ENCODE measurements around the gene PER3.

PER3 gene

DNA sequence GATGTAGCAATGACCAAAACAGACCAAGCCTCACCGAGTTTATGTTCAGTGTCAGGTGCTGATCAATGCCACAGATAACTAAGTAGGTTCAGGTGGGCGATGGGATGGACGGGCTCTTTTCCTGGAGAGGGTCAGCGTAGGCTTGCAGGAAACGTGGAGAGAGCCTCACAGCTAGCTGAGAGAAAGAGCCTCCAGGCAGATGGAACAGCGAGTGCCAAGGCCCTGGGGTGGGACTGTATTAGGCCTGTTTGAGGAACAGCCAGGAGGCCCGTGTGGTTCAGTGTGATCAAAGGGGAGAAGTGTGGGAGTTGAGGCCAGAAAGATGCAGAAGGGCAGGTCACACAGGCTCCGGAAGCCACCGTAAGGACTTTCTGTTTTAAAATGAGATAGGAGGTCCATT lies 76.0 kb downstream of the PER3 start:
- TF ChIP-seq, protein P1, sequence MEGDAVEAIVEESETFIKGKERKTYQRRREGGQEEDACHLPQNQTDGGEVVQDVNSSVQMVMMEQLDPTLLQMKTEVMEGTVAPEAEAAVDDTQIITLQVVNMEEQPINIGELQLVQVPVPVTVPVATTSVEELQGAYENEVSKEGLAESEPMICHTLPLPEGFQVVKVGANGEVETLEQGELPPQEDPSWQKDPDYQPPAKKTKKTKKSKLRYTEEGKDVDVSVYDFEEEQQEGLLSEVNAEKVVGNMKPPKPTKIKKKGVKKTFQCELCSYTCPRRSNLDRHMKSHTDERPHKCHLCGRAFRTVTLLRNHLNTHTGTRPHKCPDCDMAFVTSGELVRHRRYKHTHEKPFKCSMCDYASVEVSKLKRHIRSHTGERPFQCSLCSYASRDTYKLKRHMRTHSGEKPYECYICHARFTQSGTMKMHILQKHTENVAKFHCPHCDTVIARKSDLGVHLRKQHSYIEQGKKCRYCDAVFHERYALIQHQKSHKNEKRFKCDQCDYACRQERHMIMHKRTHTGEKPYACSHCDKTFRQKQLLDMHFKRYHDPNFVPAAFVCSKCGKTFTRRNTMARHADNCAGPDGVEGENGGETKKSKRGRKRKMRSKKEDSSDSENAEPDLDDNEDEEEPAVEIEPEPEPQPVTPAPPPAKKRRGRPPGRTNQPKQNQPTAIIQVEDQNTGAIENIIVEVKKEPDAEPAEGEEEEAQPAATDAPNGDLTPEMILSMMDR (IDR thresholded peaks at IDR 0.05; ENCODE audit: extremely low read depth, missing control alignments) = no peak
- DNase-seq (ENCODE audit: low spot score) = no peak

DNA sequence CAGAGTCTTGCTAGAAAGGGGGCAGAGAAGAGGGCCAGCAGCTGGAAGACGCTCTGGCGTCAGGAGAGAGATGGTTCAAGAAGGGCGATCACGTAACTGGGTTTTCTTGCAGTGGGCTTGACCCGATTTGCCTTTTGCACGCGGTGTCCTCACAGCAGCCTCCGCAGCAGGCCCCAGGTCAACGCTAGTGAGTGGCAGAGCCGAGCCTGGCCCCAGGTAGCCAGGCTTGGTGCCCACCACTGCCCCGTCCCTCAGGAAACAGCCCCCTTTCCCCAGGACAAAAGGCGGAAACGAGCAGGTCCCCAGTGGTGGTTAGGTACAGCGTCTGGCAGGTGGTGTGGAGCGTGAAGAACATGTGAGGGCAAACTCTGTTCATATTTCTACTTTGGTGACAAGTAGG lies 77.4 kb downstream of the PER3 start:
- TF ChIP-seq, protein P1 (IDR thresholded peaks at IDR 0.05; ENCODE audit: extremely low read depth, missing control alignments) = no peak
- DNase-seq (ENCODE audit: low spot score) = no peak

DNA sequence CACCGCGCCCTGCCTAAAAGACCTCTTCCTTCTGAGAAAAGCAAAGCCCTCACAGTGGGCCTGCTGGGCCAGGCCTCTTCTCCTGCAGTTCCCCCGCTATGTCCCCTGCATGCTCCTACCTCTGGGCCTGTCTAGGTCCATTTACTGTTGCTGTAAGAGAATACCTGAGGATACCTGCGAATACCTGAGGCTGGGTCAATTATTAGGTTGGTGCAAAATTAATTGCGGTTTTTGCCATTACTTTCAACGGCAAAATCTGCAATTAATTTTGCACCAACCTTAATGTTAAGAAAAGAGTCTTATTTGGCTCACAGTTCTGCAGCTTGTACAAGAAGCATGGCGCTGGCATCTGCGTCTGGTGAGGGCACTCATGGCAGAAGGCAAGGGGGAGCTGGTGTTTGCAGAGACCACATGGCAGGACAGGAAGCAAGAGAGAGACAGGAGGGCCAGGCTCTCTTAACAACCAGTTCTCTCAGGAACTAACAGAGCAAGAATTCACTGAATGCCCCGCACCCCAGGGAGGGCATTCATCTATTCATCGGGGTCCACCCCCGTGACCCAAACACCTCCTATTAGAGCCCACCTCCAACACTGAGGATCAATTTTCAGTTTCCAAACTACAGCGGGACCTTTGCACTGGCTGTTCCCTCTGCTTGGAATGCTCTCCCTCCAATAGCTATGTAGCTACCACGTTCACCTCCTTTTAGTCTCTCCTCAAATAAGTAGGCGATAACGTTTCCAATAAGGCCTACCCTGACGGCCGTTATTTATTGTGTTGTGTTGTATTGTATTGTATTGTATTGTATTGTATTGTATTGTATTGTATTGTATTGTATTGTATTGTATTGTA lies 78.3 kb downstream of the PER3 start:
- TF ChIP-seq, protein P1 (IDR thresholded peaks at IDR 0.05; ENCODE audit: extremely low read depth, missing control alignments) = no peak
- DNase-seq (ENCODE audit: low spot score) = no peak

DNA sequence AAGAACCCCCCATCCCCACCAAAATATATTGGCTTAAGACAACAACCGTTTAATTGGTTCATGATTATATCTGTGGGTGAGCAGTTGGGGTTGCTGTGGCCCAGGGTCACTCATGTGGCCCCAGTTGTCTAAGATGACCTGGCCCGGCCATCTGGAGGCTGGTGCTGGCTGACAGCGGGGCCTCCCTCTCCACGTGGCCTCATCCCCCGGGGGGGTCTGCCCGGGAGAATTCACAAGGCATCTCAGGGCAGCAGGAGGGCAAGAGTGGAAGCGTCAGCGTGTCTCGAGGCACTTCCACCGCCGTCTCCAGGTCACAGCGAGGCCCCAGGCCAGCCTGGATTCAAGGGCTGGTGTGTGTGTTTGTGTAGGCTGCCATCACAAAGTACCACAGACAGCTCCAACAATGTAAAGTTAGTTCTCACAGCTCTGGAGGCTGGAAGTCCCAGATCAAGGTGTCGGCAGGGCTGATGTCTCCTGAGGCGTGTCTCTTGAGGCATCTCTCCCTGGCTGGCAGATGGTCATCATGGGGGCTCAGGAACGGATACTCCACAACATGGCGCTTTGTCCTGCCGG lies 79.8 kb downstream of the PER3 start:
- TF ChIP-seq, protein P1 (IDR thresholded peaks at IDR 0.05; ENCODE audit: extremely low read depth, missing control alignments) = no peak
- DNase-seq (ENCODE audit: low spot score) = no peak

DNA sequence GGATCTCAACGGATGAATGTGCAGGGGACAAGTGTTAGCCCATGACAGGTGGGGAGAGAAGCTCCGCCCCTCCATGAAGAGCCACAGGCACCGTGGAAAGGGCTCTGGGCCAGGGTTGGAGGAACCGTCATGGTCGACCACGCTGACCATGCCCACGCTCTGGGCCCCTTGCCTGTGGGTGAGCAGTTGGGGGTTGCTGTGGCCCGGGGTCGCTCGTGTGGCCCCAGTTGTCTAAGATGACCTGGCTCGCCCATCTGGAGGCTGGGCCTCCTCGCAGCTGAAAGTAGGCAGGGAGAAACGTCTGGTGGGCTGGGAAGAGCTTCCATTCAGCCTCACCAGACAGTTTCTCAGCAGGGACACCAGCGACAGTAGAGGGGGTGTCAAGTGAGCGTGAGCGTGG lies 81.9 kb downstream of the PER3 start:
- TF ChIP-seq, protein P1 (IDR thresholded peaks at IDR 0.05; ENCODE audit: extremely low read depth, missing control alignments) = no peak
- DNase-seq (ENCODE audit: low spot score) = no peak

DNA sequence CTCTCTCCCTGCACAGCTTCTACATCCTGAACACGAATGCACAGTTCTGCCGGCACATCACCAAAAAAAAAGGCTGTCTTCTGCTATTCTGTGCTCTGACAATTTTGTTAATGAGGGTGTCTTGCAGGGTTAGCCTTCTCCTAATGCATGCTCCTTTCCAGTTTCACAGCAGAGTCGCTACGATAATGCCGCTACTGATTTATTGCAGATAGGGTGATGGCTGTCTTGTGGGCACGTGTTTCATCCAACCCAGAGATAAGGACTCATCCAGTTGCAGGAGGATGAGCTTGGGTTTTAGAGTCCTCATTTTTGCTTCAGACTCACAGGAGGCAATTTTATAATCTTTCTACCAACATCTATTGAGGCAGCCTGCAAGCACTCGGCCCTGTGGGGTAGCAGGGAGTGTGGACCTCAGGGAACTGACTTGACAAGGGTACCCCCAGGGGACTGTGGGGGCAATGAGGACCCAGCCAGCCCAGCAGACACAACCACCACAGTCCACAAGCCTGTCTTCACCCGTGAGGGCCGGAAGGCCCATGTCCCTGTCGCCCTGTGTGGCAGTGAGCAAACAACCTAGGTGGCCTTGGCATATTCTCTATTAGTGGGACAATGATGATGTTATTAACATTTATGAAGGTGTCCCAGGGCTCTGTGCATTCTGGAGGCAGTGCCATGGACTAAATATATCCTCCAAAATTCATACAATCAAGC lies 84.1 kb downstream of the PER3 start:
- TF ChIP-seq, protein P1 (IDR thresholded peaks at IDR 0.05; ENCODE audit: extremely low read depth, missing control alignments) = no peak
- DNase-seq (ENCODE audit: low spot score) = no peak

Data from GM20000 (cell line).